BLaER1 (cell line): ENCODE results near the gene ARPC5L.
"Not testable (repeated sequence)": the region's sequence is repeated elsewhere in the genome, so short reads cannot be mapped to it uniquely, and the experiment has no call there.

ENCODE experiments used
- H3K27ac ChIP-seq: shearing (Covaris generic); formaldehyde crosslinking; 2 replicates; pipeline ENCODE4 v1.8.1; 2022
- H3K27me3 ChIP-seq: shearing (Covaris generic); formaldehyde crosslinking; 2 replicates; pipeline ENCODE4 v1.8.1; 2022
- H3K36me3 ChIP-seq: shearing (Covaris generic); formaldehyde crosslinking; 2 replicates; pipeline ENCODE4 v1.8.1; 2022
- H3K4me1 ChIP-seq: shearing (Covaris generic); formaldehyde crosslinking; 2 replicates; pipeline ENCODE4 v1.8.1; 2022
- H3K4me2 ChIP-seq: shearing (Covaris generic); formaldehyde crosslinking; 2 replicates; pipeline ENCODE4 v1.8.1; 2022
- H3K4me3 ChIP-seq: shearing (Covaris generic); formaldehyde crosslinking; 2 replicates; pipeline ENCODE4 v1.8.1; 2022
- H3K9ac ChIP-seq: shearing (Covaris generic); formaldehyde crosslinking; 2 replicates; pipeline ENCODE4 v1.8.1; 2022
- H3K9me3 ChIP-seq: shearing (Covaris generic); formaldehyde crosslinking; 2 replicates; pipeline ENCODE4 v1.8.1; 2022
- H4K20me1 ChIP-seq: shearing (Covaris generic); formaldehyde crosslinking; 2 replicates; pipeline ENCODE4 v1.8.1; 2022
- Cebpa-rat ChIP-seq: shearing (Covaris generic); IDR thresholded peaks from 2 replicates; pipeline ENCODE4 v1.8.1; 2022

The ARPC5L gene

GRCh38 chr9:124840300-124840833 lies 21.6 kb upstream of the ARPC5L start:
- Histone ChIP-seq H3K4me3 (no peak overlapping the region), H3K36me3 (no peaks in the 10 kb centered on the region), H3K9me3 (no peaks in the 10 kb centered on the region), H3K27me3 (no peaks in the 10 kb centered on the region), H4K20me1 (no peaks in the 10 kb centered on the region), H3K9ac (no peak overlapping the region), H3K4me1 (peaks cover 6% of the 10 kb centered on the region), H3K27ac (no peak overlapping the region), H3K4me2 (no peak overlapping the region)
- TF ChIP-seq Cebpa-rat = no peak

- TF ChIP-seq Cebpa-rat = no peak
- no peak overlapping the region for H3K4me3 ChIP-seq
- no peaks in the 10 kb centered on the region for H3K4me1 ChIP-seq
- H3K36me3 ChIP-seq = no peaks in the 10 kb centered on the region
- H3K4me2 ChIP-seq = no peak overlapping the region
- no peaks in the 10 kb centered on the region for H3K9me3 ChIP-seq
- H3K9ac ChIP-seq = no peak overlapping the region
- H3K27ac ChIP-seq = no peak overlapping the region
- no peaks in the 10 kb centered on the region for H4K20me1 ChIP-seq
- no peaks in the 10 kb centered on the region for H3K27me3 ChIP-seq
These were observed 20.7 kb upstream of the ARPC5L start for GRCh38 chr9:124841075-124841821.

GRCh38 chr9:124843456-124844034 lies 18.4 kb upstream of the ARPC5L start:
- H3K9ac ChIP-seq = no peak overlapping the region

GRCh38 chr9:124844291-124844690 lies 17.6 kb upstream of the ARPC5L start:
- Histone ChIP-seq H3K27ac (no peak overlapping the region), H4K20me1 (no peaks in the 10 kb centered on the region), H3K4me2 (no peak overlapping the region), H3K9me3 (no peaks in the 10 kb centered on the region), H3K36me3 (no peaks in the 10 kb centered on the region), H3K9ac (no peak overlapping the region), H3K4me1 (no peaks in the 10 kb centered on the region), H3K4me3 (no peak overlapping the region), H3K27me3 (no peaks in the 10 kb centered on the region)
- TF ChIP-seq Cebpa-rat = no peak

More at GRCh38 chr9:124843456-124844034, 18.4 kb upstream of the ARPC5L start:
- Histone ChIP-seq H3K4me1 (no peaks in the 10 kb centered on the region), H3K27ac (no peak overlapping the region), H3K4me2 (no peak overlapping the region), H4K20me1 (no peaks in the 10 kb centered on the region), H3K4me3 (no peak overlapping the region), H3K9me3 (no peaks in the 10 kb centered on the region), H3K36me3 (no peaks in the 10 kb centered on the region), H3K27me3 (no peaks in the 10 kb centered on the region)
- TF ChIP-seq Cebpa-rat = no peak

DNA sequence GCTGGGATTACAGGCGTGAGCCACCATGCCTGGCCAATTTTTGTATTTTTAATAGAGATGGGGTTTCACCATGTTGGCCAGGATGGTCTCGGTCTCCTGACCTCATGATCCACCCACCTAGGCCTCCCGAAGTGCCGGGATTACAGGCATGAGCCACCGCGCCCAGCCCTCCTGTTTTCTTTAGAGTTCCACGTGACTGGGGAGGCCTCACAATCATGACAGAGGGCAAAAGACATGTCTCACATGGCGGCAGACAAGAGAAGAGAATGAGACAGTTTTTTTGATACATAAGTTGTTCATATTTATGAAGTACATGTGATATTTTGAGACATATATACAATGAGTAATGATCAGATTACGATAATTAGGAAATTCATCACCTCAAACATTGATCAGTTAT lies 15.5 kb upstream of the ARPC5L start:
- not testable (repeated sequence) for H3K9ac ChIP-seq, H3K27me3 ChIP-seq, H3K36me3 ChIP-seq, H3K9me3 ChIP-seq, H4K20me1 ChIP-seq, H3K27ac ChIP-seq, H3K4me3 ChIP-seq, H3K4me1 ChIP-seq, H3K4me2 ChIP-seq

DNA sequence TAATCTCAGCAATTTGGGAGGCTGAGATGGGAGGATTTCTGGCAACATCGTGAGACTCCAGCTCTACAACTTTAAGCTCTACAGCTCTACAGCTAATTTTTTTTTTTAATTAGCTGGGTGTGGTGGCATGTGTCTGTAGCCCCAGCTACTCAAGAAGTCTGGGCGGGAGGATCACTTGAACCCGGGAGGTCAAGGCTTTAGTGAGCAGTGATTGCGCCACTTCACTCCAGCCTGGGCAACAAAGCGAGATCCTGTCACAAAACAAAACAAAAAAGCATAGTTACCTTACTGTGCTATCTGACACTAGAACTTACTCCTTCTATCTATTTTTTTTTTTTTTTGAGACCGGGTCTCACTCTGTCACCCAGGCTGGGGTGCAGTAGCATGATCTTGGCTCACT lies 15.0 kb upstream of the ARPC5L start:
- Histone ChIP-seq H3K9me3 (no peaks in the 10 kb centered on the region), H3K4me2 (no peak overlapping the region), H3K27ac (no peak overlapping the region), H3K27me3 (no peaks in the 10 kb centered on the region), H4K20me1 (no peaks in the 10 kb centered on the region), H3K9ac (no peak overlapping the region), H3K4me3 (no peak overlapping the region), H3K36me3 (no peaks in the 10 kb centered on the region), H3K4me1 (peaks cover 12% of the 10 kb centered on the region)
- no peak for TF ChIP-seq Cebpa-rat

DNA sequence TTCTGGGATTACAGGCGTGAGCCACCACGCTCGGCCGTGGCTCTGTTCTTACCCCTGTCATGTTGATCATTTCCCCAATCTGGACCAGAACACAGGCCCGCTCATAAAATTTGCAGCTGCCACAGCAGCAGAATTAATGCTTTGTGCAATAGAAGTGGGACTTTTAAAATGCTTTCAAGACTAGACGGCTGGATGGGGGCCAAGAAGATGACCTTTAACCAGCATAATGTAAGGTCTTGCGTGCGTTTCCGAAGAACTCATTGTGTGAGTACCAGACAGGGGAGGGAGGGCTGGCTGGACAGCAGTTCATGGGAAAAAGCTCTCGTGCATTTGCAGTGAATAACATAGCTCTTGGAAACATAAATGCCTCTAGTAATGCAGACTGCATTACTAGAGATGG lies 12.1 kb upstream of the ARPC5L start:
- Histone ChIP-seq H3K36me3 (no peaks in the 10 kb centered on the region), H3K27ac (no peak overlapping the region), H4K20me1 (peaks cover 8% of the 10 kb centered on the region; the same call in 1 of the 2 replicates), H3K4me3 (no peak overlapping the region), H3K4me2 (no peak overlapping the region), H3K4me1 (peaks cover 23% of the 10 kb centered on the region), H3K9ac (no peak overlapping the region), H3K27me3 (no peaks in the 10 kb centered on the region), H3K9me3 (no peaks in the 10 kb centered on the region)
- no peak for TF ChIP-seq Cebpa-rat

DNA sequence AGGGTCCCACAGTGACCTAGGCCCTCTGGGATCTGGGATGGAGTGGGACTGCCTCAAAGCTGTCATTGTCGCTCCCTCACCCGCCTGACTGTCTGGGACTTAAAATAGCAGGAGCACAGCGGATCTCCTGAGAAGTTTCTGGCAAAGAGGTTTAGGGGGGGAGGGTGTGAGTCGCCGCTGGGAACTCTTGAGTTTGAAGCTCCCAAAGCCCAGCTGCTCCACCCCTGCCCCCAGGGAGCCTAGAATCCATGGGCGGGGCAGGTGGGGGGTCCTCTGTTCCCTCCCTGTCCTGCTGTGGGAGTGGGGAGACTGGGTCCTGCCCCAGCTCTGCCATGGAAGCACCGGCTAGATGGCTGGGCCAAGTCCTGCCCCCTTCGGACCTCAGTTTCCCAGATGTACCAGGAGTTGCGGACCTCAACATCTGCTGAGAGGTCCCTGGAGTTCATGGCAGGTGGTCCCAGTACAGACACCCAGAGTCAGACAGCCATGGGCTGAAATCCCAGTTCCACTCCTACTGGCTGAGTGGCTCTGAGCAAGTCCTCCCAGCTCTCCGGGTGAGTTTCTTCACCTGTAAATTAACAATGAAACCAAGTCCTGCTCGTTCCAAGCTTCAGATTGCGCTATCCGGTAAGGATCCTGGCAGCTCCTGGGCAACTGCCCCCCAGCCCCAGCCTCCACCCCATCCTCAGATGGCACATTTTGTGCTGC lies 9.7 kb upstream of the ARPC5L start:
- Histone ChIP-seq H3K4me1 (peaks cover 23% of the 10 kb centered on the region), H4K20me1 (peaks cover 31% of the 10 kb centered on the region), H3K4me2 (peak overlapping the region; percentile 91), H3K27ac (no peak overlapping the region), H3K27me3 (no peaks in the 10 kb centered on the region), H3K36me3 (peaks cover 13% of the 10 kb centered on the region), H3K9me3 (no peaks in the 10 kb centered on the region), H3K4me3 (peak overlapping the region; percentile 56), H3K9ac (0 out of 2 replicates have a peak overlapping the region, but pooled peaks have one; percentile 48)
- TF ChIP-seq Cebpa-rat = no peak

DNA sequence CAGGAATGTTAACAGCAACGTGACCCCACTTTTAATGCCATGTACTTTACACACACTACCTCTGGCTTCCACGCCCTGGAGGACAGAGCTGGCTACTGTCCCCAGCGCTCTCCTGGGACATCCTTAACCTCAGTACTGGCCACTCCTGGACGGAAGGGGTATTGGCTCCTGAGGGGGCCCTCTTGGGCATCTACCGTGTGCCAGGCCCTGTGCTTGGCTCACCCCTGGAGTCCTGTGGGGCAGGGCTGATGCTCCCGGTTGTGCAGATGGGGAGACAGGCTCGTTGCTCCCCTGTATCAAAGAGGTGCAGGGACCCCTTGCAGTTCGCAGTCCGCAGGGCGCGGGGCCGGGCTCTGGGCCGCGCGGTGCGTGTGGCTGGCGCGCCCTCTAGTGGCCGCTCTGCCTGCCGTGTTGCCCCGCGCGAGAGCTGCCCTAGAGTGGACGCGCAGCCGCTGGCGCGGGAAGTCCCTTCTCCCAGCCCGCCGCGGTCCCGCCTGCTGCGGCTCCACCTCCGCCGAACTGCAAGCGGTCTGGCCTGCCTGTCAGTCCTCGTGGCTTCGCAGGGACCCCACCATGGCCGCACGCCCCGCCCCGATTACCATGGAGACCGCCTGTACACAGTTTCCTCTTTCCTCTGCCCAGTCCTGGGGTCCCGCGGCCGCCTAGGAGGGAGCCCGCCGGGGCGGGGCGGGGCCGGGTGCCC lies 8.9 kb upstream of the ARPC5L start, which contains the start of gene WDR38:
WDR38 (plus strand) TSS at position 632 of the 703 bp plus-strand sequence. CDS start 72 bp downstream, outside the sequence.
- Histone ChIP-seq H3K9ac (peak within 1 kb of the TSS; percentile 48; the same call in 1 of the 2 replicates), H3K27ac (no peak within 1 kb of the TSS)

More for the DNA sequence above, 8.9 kb upstream of the ARPC5L start, which contains the start of gene WDR38:
- peak within 1 kb of the TSS; percentile 91 for H3K4me2 ChIP-seq
- no peak for TF ChIP-seq Cebpa-rat
- H3K4me3 ChIP-seq = peak within 1 kb of the TSS; percentile 56
- no peaks in the 10 kb centered on the region for H3K9me3 ChIP-seq
- peaks cover 38% of the 10 kb centered on the region for H4K20me1 ChIP-seq
- H3K27me3 ChIP-seq = no peaks in the 10 kb centered on the region
- peaks cover 23% of the 10 kb centered on the region for H3K4me1 ChIP-seq
- H3K36me3 ChIP-seq = peaks cover 20% of the 10 kb centered on the region
